BLaER1 treated with 17β-estradiol and CSF1 and Interleukin-3, amounts not matched to agents 10 nM and 100 nM (cell line): ENCODE results near the gene HMGN1.
"Not testable (repeated sequence)": the region's sequence is repeated elsewhere in the genome, so short reads cannot be mapped to it uniquely, and the experiment has no call there.

ENCODE experiments used
- H3K27ac ChIP-seq, 11 experiments: shearing (Covaris generic); formaldehyde crosslinking; 2 replicates each; pipeline ENCODE4 v1.8.1; 2022
- H3K27me3 ChIP-seq, 11 experiments: shearing (Covaris generic); formaldehyde crosslinking; 2 replicates each; pipeline ENCODE4 v1.8.1; 2022
- H3K36me3 ChIP-seq, 11 experiments: shearing (Covaris generic); formaldehyde crosslinking; 2 replicates each; pipeline ENCODE4 v1.8.1; 2022
- H3K4me1 ChIP-seq, 10 experiments: shearing (Covaris generic); formaldehyde crosslinking; 2 replicates each; pipeline ENCODE4 v1.8.1; 2022
- H3K4me2 ChIP-seq, 11 experiments: shearing (Covaris generic); formaldehyde crosslinking; 2 replicates each; pipeline ENCODE4 v1.8.1; 2022
- H3K4me3 ChIP-seq, 10 experiments: shearing (Covaris generic); formaldehyde crosslinking; 2 replicates each; pipeline ENCODE4 v1.8.1; 2022
- H3K9ac ChIP-seq, 11 experiments: shearing (Covaris generic); formaldehyde crosslinking; 2 replicates each; pipeline ENCODE4 v1.8.1; 2022
- H3K9me3 ChIP-seq, 11 experiments: shearing (Covaris generic); formaldehyde crosslinking; replicated peaks in 1 of 11; 2 replicates each; pipeline ENCODE4 v1.8.1; 2022
- H4K20me1 ChIP-seq, 11 experiments: shearing (Covaris generic); formaldehyde crosslinking; 2 replicates each; pipeline ENCODE4 v1.8.1; 2022
- Cebpa-rat ChIP-seq, 11 experiments: shearing (Covaris generic); IDR thresholded peaks; 2 replicates each; pipeline ENCODE4 v1.8.1; 2022

Gene HMGN1

GRCh38 chr21:39377444-39378050 is 28.7 kb upstream of the HMGN1 start:
- Histone ChIP-seq H3K4me3 (no peak overlapping the region), H3K27ac (no peak overlapping the region), H3K9ac (no peak overlapping the region), H4K20me1 (no peaks in the 10 kb centered on the region), H3K27me3 (no peaks in the 10 kb centered on the region), H3K4me1 (peaks cover 16 to 50% (median 38%) of the 10 kb centered on the region in 10 experiments), H3K36me3 (no peaks in the 10 kb centered on the region; a peak in 2 of 22 replicates), H3K4me2 (no peak overlapping the region), H3K9me3 (no peaks in the 10 kb centered on the region)
- no peak for TF ChIP-seq Cebpa-rat (IDR thresholded peaks at IDR 0.05)

DNA sequence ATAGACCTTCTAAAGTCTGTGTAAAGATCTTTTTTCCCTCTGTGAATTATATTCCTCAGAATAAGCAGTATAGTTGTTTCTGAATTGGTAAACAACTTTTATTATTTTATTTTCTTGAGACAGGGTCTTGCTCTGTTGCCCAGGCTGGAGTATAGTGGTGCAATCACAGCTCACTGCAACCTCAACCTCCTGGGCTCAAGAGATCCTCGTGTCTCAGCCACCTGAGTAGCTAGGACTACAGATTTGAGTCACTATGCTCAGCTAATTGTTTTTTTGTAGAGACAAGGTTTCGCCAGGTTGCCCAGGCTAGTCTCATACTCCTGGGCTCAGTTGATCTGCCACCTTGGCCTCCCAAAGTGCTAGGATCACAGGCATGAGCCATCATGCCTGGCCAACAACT is 26.6 kb upstream of the HMGN1 start:
- no peak for TF ChIP-seq Cebpa-rat (IDR thresholded peaks at IDR 0.05)
- H3K9ac ChIP-seq = no peak overlapping the region
- H3K4me2 ChIP-seq = no peak overlapping the region
- H3K27me3 ChIP-seq = no peaks in the 10 kb centered on the region
- no peak overlapping the region for H3K27ac ChIP-seq
- no peaks in the 10 kb centered on the region for H3K36me3 ChIP-seq
- no peaks in the 10 kb centered on the region for H4K20me1 ChIP-seq
- H3K4me1 ChIP-seq = peaks cover 16 to 57% (median 38%) of the 10 kb centered on the region in 10 experiments
- no peak overlapping the region for H3K4me3 ChIP-seq
- H3K9me3 ChIP-seq = no peaks in the 10 kb centered on the region

DNA sequence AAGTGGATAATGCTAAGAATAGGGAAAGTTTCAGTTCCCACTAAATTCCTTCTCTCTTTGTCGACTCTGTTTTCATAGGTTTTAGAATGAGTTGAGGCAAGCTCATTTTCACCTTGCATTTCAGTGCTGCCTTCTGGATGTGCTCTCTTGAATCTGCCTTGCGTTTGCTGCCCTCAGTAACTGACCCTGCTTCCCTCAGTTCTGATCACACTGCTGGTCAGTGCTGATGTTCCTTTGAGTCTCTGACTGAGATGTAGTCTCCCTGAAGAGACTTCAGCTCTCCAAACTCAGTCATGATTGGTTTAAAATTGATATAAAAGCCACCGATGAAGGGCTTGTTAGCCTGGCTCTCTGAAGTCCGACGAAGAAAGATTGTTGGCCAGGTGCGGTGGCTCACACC is 25.2 kb upstream of the HMGN1 start:
- Histone ChIP-seq H3K9me3 (no peaks in the 10 kb centered on the region), H3K4me1 (peaks cover 18 to 66% (median 46%) of the 10 kb centered on the region in 10 experiments), H3K27ac (peak overlapping the region in 7 of 11 experiments; percentile 32 to 72 (median 58); a peak in 12 of 22 replicates), H3K27me3 (no peaks in the 10 kb centered on the region), H3K36me3 (no peaks in the 10 kb centered on the region), H3K4me2 (peak overlapping the region in 9 of 11 experiments; percentile 20 to 70 (median 47); a peak in 17 of 22 replicates), H4K20me1 (no peaks in the 10 kb centered on the region), H3K9ac (peak overlapping the region in 9 of 11 experiments; percentile 4 to 53 (median 40); a peak in 12 of 22 replicates), H3K4me3 (no peak overlapping the region)
- TF ChIP-seq Cebpa-rat (IDR thresholded peaks at IDR 0.05) = no peak

DNA sequence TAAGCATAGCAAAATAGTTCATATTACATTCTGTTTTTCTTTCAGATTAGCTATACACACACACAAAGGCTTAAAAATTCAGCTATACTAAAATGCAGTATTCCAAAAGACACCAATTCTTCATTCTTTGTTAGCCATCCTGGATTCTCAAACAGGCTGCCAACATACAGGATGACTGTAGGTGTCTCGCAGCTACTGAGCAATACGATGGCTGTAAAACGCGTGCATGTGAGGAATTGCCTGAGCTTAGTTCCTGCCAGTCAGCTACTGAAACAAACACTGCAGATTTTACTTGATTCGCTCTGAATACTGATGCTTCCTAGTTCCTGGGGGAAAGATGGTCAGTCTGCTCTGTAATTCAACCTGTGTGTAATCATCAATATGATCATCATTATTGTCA is 24.7 kb upstream of the HMGN1 start:
- Histone ChIP-seq H3K27me3 (no peaks in the 10 kb centered on the region), H3K4me1 (peaks cover 18 to 70% (median 47%) of the 10 kb centered on the region in 10 experiments), H3K27ac (peak overlapping the region in 7 of 11 experiments; percentile 32 to 72 (median 58); a peak in 12 of 22 replicates), H4K20me1 (no peaks in the 10 kb centered on the region), H3K36me3 (no peaks in the 10 kb centered on the region), H3K9me3 (no peaks in the 10 kb centered on the region), H3K9ac (peak overlapping the region in 9 of 11 experiments; percentile 4 to 53 (median 40); a peak in 10 of 22 replicates), H3K4me2 (peak overlapping the region in 9 of 11 experiments; percentile 20 to 70 (median 47); a peak in 16 of 22 replicates), H3K4me3 (no peak overlapping the region)
- no peak for TF ChIP-seq Cebpa-rat (IDR thresholded peaks at IDR 0.05)

DNA sequence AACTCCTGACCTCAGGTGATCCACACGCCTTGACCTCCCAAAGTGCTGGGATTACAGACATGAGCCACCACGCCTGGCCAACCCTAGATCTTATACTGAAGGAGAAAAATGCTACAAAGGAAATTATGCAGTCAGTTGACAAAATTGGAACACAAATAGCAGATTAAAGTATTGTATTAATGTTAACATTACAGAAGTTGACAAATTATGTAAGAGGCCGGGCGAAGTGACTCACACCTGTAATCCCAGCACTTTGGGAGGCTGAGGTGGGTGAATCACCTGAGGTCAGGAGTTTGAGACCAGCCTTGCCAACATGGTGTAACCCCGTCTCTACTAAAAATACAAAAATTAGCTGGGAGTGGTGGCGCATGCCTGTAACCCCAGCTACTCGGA is 21.0 kb upstream of the HMGN1 start:
- H3K36me3 ChIP-seq, H3K27me3 ChIP-seq, H4K20me1 ChIP-seq: not testable (repeated sequence)
- Histone ChIP-seq H3K4me3 (peak overlapping the region in 1 of 10 experiments; percentile 26; a peak in 2 of 20 replicates), H3K4me1 (peaks cover 18 to 65% (median 47%) of the 10 kb centered on the region in 10 experiments), H3K4me2 (peak overlapping the region; percentile 58 to 89 (median 79); a peak in 20 of 22 replicates), H3K9me3 (peaks cover 0 to 13% (median 7%) of the 10 kb centered on the region in 11 experiments; a peak in 15 of 22 replicates), H3K9ac (peak overlapping the region in 8 of 11 experiments; percentile 53 to 80 (median 72); a peak in 15 of 22 replicates), H3K27ac (peak overlapping the region; percentile 29 to 92 (median 87); a peak in 21 of 22 replicates)

GRCh38 chr21:39367783-39368182 is 18.9 kb upstream of the HMGN1 start:
- H3K36me3 ChIP-seq = no peaks in the 10 kb centered on the region
- no peak for TF ChIP-seq Cebpa-rat (IDR thresholded peaks at IDR 0.05)
- no peaks in the 10 kb centered on the region for H3K27me3 ChIP-seq
- H3K27ac ChIP-seq = no peak overlapping the region; a peak in 1 of 22 replicates
- H3K9me3 ChIP-seq = peaks cover 0 to 13% (median 7%) of the 10 kb centered on the region in 11 experiments; a peak in 15 of 22 replicates
- H3K9ac ChIP-seq = no peak overlapping the region
- no peak overlapping the region for H3K4me3 ChIP-seq
- no peaks in the 10 kb centered on the region for H4K20me1 ChIP-seq
- no peak overlapping the region for H3K4me2 ChIP-seq
- peaks cover 18 to 51% (median 29%) of the 10 kb centered on the region in 10 experiments for H3K4me1 ChIP-seq

DNA sequence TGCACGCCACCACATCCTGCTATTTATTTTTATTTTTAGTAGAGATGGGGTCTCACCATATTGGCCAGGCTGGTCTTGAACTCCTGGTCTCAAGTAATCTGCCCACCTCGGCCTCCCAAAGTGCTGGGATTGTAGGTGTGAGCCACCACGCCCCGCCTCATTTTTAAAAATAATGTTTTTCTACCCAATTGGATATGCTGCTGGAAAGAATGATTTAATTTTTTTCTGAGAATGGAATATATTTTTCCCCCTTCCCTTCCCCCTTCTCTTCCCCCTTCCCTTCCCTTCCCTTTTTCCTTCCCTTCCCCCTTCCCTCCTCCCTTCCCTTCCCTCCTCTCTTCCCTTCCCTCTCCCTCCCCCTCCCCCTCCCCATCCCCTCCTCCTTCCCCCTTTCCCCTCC is 17.7 kb upstream of the HMGN1 start:
- TF ChIP-seq Cebpa-rat (IDR thresholded peaks at IDR 0.05) = no peak
- H3K4me1 ChIP-seq = peaks cover 18 to 51% (median 35%) of the 10 kb centered on the region in 10 experiments

GRCh38 chr21:39364949-39365348 is 16.1 kb upstream of the HMGN1 start:
- Histone ChIP-seq H3K4me2 (no peak overlapping the region), H3K36me3 (no peaks in the 10 kb centered on the region), H3K27ac (no peak overlapping the region), H3K27me3 (no peaks in the 10 kb centered on the region), H3K9me3 (peaks cover 0 to 13% (median 7%) of the 10 kb centered on the region in 11 experiments; a peak in 15 of 22 replicates), H3K4me1 (peaks cover 3 to 39% (median 20%) of the 10 kb centered on the region in 10 experiments; a peak in 19 of 20 replicates), H3K4me3 (no peak overlapping the region), H3K9ac (no peak overlapping the region), H4K20me1 (no peaks in the 10 kb centered on the region)
- TF ChIP-seq Cebpa-rat (IDR thresholded peaks at IDR 0.05) = no peak

More for the DNA sequence above, 17.7 kb upstream of the HMGN1 start:
- no peak overlapping the region for H3K9ac ChIP-seq
- no peaks in the 10 kb centered on the region for H3K36me3 ChIP-seq
- no peak overlapping the region for H3K4me2 ChIP-seq
- H3K9me3 ChIP-seq = peaks cover 0 to 13% (median 7%) of the 10 kb centered on the region in 11 experiments; a peak in 15 of 22 replicates
- H3K27ac ChIP-seq = no peak overlapping the region
- no peaks in the 10 kb centered on the region for H4K20me1 ChIP-seq
- H3K27me3 ChIP-seq = no peaks in the 10 kb centered on the region
- H3K4me3 ChIP-seq = no peak overlapping the region

- TF ChIP-seq Cebpa-rat (IDR thresholded peaks at IDR 0.05) = no peak
- no peaks in the 10 kb centered on the region for H4K20me1 ChIP-seq
- no peak overlapping the region for H3K4me2 ChIP-seq
- H3K4me3 ChIP-seq = no peak overlapping the region
- peaks cover 0 to 28% (median 11%) of the 10 kb centered on the region in 10 experiments; a peak in 15 of 20 replicates for H3K4me1 ChIP-seq
- peaks cover 0 to 13% (median 7%) of the 10 kb centered on the region in 11 experiments; a peak in 15 of 22 replicates for H3K9me3 ChIP-seq
- H3K9ac ChIP-seq = no peak overlapping the region
- no peaks in the 10 kb centered on the region for H3K27me3 ChIP-seq
- H3K36me3 ChIP-seq = no peaks in the 10 kb centered on the region
- H3K27ac ChIP-seq = no peak overlapping the region
Measured at GRCh38 chr21:39363607-39364555, 15.0 kb upstream of the HMGN1 start.
